ENCODE results near the gene SGPL1.
"Not testable (repeated sequence)": the region's sequence is repeated elsewhere in the genome, so short reads cannot be mapped to it uniquely, and the experiment has no call there.

SGPL1 gene, protein sequence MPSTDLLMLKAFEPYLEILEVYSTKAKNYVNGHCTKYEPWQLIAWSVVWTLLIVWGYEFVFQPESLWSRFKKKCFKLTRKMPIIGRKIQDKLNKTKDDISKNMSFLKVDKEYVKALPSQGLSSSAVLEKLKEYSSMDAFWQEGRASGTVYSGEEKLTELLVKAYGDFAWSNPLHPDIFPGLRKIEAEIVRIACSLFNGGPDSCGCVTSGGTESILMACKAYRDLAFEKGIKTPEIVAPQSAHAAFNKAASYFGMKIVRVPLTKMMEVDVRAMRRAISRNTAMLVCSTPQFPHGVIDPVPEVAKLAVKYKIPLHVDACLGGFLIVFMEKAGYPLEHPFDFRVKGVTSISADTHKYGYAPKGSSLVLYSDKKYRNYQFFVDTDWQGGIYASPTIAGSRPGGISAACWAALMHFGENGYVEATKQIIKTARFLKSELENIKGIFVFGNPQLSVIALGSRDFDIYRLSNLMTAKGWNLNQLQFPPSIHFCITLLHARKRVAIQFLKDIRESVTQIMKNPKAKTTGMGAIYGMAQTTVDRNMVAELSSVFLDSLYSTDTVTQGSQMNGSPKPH

DNA sequence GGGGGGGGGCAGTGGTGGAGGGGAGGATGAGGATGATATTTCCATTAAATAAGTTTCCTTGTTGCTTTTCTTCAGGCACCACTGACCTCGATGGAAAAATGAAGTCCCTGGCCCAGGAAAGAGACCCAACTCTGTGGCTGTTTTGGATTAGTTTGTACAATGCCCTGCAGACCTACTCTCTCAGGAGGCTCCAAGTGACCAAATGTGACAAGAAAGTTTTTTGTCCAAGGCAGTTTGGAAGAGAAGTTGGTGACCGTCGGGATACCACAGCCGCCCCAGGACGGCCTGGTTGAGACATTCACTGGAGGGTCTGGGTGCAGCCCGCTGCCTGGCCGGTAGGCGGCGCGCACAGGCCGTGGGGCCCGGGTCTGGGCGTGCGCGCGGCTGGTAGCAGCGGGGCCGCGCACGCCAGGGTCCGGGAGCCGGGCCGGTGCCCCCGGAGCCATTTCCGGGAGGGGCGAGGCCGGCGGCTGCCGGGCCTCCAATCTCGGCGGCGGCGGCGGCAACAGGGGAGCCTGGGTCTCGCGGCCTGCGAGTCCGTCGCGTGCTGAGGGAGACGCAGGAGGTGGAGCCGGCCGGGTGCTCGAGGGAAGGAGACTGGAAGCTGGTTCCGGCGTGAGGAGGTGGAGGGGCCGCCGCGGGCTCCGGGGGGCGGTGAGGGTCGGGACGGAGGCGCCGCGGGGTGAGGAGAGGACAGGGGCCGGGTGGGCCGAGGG, at the start of gene SGPL1:
Gene SGPL1, plus strand, starts transcription at position 445 of the 716 bp plus-strand sequence. CDS start 906 bp downstream, outside the sequence.
- peak; percentile 55 for DNase-seq

- DNase-seq, result not testable (repeated sequence)
Observed at GRCh38 chr10:70768026-70768685, 47.6 kb upstream of the SGPL1 start.

DNA sequence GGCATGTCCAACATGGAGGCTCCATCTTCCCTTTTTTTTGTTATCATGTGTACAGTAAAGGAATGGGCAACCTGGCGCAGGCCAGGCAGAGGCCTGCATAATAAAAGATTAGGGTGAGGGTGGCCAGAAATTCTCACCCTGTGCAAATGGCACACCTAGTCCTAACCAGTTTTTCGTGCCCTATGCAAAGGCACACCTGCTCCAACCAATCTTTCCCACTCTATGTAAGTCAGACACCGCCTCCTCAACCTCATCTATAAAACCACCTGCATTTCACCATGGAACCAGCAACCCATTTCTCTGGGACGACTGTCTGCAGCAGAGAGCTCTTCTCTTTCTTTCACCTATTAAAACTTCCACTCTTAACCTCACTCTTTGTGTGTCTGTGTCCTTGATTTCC, 46.6 kb upstream of the SGPL1 start:
- DNase-seq, result no peak

DNA sequence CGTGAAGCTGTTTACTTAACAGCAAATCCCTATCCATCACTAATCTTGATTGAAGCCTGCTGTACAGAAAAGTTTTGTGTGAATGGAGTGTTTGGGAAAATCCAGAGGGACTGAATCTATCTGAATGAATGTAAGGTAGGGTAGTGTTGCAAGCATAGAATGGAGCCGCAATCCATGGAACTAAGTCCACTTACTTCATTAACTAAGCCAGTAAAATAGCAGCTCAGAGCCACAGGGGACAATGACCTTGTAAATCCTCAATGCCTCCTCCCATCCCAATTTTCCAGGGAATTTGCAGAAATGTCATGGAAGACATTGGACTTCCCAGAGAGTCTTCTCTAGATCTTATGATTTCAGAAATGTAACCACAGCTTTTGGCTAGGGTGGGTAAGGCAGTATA, 45.7 kb upstream of the SGPL1 start:
- DNase-seq, result no peak

DNA sequence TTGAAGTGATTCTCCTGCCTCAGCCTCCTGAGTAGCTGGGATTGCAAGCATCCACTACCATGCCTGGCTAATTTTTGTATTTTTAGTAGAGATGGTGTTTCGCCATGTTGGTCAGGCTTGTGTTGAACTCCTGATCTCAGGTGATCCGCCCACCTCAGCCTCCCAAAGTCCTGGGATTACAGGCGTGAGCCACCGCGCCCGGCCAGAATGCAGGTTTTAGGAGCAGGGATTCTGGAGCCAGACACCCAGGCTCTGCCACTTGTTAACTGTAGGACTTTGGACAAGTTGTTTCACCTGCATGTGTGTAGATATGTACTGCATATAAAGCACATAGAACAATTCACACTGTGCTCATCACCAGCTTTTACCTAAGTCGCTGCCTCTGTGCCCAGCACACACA, 45.2 kb upstream of the SGPL1 start:
- not testable (repeated sequence) for DNase-seq

- DNase-seq, result no peak
Observed at GRCh38 chr10:70771311-70772194, 44.2 kb upstream of the SGPL1 start.

DNA sequence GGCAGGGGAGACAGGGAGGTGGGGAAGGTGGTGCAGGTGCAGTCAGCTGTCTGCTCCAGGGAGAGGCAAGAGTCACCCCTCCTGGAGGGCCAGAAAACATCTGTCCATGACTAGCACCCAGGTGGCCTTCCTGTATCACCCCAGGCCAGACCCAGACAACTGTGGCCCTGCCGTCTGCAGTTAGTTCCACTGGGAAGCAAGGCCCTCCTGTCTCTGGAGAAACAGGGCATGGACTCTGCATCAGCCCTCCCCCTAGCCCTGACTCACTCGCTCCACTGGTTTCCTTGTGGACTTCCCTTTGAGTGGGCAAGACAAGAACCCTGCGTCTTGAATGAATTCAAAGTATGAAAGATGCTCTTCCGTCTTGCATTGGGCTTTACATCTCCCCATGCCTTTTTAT, 43.1 kb upstream of the SGPL1 start:
- DNase-seq, result no peak

- DNase-seq, result no peak
Observed at GRCh38 chr10:70773461-70773860, 42.3 kb upstream of the SGPL1 start.

GRCh38 chr10:70773965-70774809, 41.6 kb upstream of the SGPL1 start:
- DNase-seq, result no peak

GRCh38 chr10:70774810-70775678, 40.7 kb upstream of the SGPL1 start:
- DNase-seq, result no peak

DNA sequence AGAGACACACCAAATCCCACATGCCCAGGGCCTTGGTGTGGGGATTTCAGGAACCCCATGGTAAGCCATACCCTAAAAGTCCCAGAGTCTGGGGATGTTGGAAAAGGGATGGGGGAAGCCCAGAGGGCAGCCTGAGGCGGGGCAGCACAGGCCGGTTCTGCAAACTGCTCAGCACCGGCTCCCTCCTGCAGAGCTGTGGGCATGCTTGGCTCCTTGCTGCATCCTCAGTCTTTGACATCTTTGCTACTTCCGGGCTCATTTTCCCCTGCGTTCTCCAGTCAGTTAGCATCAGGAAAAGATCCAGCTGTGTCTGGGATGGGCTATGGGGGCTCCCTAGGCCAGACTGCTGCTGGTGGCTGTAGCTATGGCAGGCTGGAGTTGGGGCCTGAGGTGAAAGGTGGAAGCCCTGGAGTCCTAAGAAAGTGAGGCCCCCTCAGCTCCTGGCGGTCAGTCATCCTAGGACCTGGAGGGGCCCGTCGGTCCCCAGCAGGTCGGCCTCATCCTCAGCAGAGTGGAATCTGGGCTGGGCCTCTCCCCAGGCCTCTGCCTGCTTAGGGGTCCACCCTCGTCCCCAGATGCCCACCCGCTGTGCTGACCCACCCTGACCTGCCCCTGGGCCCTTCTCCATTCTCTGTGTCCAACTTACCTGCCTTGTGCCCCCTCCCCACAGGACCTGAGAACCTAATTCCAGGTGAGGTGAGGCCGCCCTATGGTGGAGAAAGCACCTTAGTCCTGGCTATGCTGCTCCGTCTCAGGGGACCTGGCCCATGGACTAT, 39.9 kb upstream of the SGPL1 start:
- no peak for DNase-seq

DNA sequence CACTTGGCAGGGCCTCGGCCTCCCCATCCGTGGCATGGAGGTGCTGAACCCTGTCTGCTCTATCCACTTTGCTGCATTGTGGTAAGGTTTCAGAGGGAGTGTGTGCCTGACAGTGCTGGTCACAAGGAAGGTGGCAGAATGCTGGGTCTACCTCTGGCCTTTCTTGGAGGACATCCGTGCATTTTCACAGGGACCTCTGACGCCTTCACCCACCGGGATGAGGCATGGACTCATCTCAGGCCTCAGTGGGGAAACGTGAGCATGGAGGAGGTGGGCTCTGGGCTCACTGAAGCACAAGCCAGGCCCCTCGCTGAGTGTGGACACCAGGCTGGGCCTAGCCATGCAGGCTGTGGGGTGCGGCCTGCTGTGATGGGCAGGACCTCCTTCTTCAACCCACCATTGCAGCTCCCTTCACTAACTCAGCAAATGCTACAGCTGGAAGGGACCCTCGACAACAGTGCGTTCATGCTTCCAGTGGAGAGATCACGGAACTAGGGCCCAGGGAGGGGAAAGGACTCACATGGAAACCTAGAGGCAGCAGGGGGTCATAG, 39.2 kb upstream of the SGPL1 start:
- DNase-seq, result no peak

GRCh38 chr10:70777063-70777875, 38.5 kb upstream of the SGPL1 start:
- DNase-seq, result no peak

DNA sequence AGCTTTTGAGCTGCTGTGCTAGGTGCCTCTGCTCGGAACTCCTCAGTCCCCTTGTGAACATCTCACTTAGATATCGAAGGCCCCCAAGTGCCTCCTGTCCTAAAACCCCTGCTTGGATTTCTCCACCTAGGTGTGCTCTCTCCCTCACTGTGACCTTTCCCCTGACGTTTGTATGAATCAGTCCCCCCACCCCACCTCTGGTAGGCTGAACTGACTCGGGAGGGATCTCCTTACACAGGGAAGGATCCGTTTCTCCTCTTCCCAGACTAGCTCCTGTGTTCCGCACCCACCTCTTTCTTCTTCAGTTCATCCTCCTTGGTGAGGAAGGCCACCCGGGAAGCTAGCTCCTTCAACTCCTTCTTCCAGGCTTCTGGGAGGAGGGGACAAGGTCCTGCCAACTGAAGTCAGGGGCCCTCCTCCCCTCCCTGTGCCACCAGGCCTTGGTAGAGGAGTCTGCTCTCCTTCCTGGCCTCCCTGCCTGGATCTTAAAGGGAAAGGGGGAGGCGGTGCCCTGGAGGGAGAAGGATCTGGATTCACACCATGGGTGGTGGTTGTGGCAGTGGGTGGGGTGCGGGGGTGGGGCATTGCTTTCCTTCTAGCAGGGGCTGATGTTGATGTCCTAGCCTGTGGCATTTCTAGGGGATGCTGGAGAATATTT, 37.4 kb upstream of the SGPL1 start:
- no peak for DNase-seq

- DNase-seq, result peak; percentile 35
Observed at GRCh38 chr10:70779088-70779487, 36.7 kb upstream of the SGPL1 start.

- no peak for DNase-seq
Observed at GRCh38 chr10:70779511-70780369, 36.0 kb upstream of the SGPL1 start.

DNA sequence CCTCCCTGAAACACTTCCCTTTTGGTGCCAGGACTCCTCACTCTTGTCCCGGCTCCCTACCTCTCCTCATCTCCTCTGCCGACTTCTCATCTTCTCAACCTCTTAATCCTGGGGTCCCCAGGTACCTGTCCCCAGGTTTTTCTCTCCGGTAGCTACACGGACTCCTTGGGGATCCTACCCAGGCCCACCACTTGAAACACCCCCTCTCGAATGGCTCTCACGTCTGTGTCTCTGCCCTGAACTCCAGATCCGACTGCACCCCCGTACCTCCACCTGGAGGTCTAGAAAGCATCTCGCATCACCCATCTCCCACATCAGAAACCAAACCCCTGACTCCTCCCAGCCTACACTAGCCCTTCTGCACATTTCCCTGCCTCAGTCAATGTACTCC, 35.4 kb upstream of the SGPL1 start:
- no peak for DNase-seq
